HG03354 (cell line): ENCODE results near the gene COLEC11.
A peak's percentile ranks its signal among the peaks of the same experiment; 100 is the strongest.

Experiments used
- ATAC-seq: cut with Tn5 transposase; IDR thresholded peaks from one replicate; pipeline ENCODE4 v1.9.1; 2021; ENCODE audit warnings: mild to moderate bottlenecking; ENCODE audit not compliant: unreplicated experiment, poor library complexity, severe bottlenecking

COLEC11 gene

GRCh38 chr2:3584076-3584475 lies 10.8 kb upstream of the COLEC11 start:
- no peak for ATAC-seq

GRCh38 chr2:3584608-3585260 lies 10.2 kb upstream of the COLEC11 start:
- no peak for ATAC-seq

- no peak for ATAC-seq
Observed at GRCh38 chr2:3585261-3586109, 9.4 kb upstream of the COLEC11 start.

GRCh38 chr2:3586220-3586619 lies 8.7 kb upstream of the COLEC11 start:
- no peak for ATAC-seq

GRCh38 chr2:3587021-3587420 lies 7.9 kb upstream of the COLEC11 start:
- ATAC-seq = no peak

GRCh38 chr2:3587432-3587831 lies 7.5 kb upstream of the COLEC11 start:
- ATAC-seq = no peak

GRCh38 chr2:3588084-3588483 lies 6.8 kb upstream of the COLEC11 start:
- no peak for ATAC-seq

GRCh38 chr2:3589086-3589485 lies 5.8 kb upstream of the COLEC11 start:
- ATAC-seq = no peak

GRCh38 chr2:3595404-3595803 lies 492 bp downstream of the COLEC11 start:
- no peak for ATAC-seq

GRCh38 chr2:3595985-3596384 lies 1.1 kb downstream of the COLEC11 start:
- peak; percentile 70 for ATAC-seq

GRCh38 chr2:3596901-3597417 lies 2.0 kb downstream of the COLEC11 start:
- no peak for ATAC-seq

- no peak for ATAC-seq
Observed at GRCh38 chr2:3597567-3597966, 2.7 kb downstream of the COLEC11 start.

- ATAC-seq = no peak
Observed at GRCh38 chr2:3598197-3598910, 3.4 kb downstream of the COLEC11 start.

GRCh38 chr2:3598912-3599854 lies 4.3 kb downstream of the COLEC11 start:
- ATAC-seq = no peak

- no peak for ATAC-seq
Observed at GRCh38 chr2:3600256-3600855, 5.4 kb downstream of the COLEC11 start.

GRCh38 chr2:3601561-3602271 lies 6.8 kb downstream of the COLEC11 start:
- no peak for ATAC-seq

- ATAC-seq = no peak
Observed at GRCh38 chr2:3602553-3603339, 7.8 kb downstream of the COLEC11 start.
